HG03354 (cell line): ENCODE results near the gene BTBD1.
A peak's percentile ranks its signal among the peaks of the same experiment; 100 is the strongest.
"Not testable (repeated sequence)": the region's sequence is repeated elsewhere in the genome, so short reads cannot be mapped to it uniquely, and the experiment has no call there.

Experiments used
- ATAC-seq: cut with Tn5 transposase; IDR thresholded peaks from one replicate; pipeline ENCODE4 v1.9.1; 2021; ENCODE audit warnings: mild to moderate bottlenecking; ENCODE audit not compliant: unreplicated experiment, poor library complexity, severe bottlenecking

The BTBD1 gene

GRCh38 chr15:83064859-83065258 is 2.2 kb downstream of the BTBD1 start:
- ATAC-seq = no peak

DNA sequence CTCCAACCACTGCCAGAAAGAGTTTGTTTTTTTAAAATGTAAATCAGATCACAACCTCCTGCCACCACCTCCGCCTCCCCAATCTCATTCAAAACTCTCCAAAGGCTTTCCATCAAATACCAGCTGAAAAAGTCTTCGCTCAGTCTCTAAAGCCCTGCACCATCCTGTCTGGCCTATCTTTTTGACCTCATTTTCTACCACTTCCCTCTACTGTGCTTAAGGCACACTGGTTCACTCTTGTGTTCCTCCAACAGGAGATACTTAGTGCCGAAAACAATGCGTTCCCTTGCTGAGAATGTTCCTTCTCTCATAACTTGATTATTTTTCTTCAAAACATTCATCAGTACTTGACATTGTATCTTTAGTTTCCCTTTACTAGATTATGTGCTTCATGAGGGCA is 3.5 kb downstream of the BTBD1 start:
- no peak for ATAC-seq

DNA sequence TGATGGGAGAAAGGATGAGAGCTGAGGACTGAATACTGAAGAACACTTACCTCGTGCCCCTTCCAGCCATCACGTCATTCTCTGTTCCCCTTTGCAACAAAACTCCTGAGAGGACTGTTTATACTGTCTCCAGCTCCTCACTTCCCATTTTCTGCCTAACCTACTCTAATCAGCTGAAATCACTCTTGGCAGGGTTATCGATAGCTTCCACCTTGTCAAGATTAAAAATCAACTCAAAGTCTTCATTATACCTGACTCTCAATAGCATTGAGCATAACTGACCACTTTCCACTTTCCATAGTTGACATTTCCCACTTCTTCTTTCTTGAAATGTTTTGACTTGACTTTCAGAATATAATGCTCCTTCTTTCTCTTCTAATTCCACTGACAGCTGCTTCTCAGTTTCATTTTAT is 4.3 kb downstream of the BTBD1 start:
- ATAC-seq = peak; percentile 24

DNA sequence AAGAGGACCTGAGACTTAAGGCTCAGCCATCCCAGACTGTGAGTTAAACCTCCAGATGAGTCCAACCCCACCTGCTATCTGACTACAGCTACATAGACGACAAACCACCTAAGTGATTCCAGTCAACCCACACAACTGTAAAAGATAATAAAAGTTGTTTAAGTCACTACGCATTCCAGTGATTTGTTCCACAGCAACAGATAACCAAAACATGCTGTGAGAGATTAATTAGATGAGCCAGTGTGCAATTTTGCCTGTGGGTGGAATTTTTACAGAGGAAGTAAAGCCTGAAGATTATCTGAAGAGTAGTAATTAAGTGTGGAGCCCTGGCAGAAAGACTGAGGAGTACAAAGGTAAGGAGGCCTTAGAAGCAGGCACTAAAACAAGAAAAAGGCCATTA is 5.4 kb downstream of the BTBD1 start:
- no peak for ATAC-seq

GRCh38 chr15:83057696-83058376 is 9.2 kb downstream of the BTBD1 start:
- ATAC-seq = no peak

DNA sequence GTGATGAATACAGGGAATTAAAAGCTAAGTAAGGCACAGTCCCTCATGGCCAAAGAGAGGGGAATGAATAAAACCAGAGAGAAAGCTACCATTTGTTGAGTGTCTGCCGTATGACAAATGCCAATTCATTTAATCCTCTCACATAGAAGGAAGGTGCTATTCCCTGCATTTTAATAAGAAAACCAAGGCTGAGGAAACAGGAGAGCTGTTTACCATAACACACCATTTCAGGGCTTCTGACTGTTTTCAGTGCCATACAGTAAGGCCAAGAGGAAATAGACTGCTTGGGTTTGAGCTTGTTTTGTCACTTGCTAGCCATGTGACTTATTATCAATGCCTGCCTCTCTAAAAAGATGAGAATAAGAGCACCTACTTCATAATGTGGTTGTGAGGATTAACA is 10.1 kb downstream of the BTBD1 start:
- ATAC-seq = no peak

DNA sequence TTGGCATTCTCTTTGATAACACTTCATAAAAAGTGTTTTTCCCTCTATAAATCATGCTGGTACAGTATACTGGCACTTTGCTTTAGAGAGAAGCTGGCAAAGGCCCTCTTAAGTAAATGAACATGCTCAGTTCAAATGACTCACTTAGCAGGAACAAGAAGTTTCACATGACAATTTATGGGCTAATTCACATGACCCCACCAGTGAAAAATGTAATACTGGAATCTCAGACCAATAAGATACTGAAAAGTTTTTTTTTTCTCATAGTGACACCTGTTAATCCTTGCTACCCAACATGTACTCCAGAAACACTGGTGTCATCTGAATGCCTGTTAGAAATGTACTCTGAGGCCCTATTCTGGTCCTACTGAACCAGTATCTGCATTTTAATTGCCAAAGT is 13.9 kb downstream of the BTBD1 start:
- ATAC-seq = no peak

GRCh38 chr15:83046558-83047127 is 20.4 kb downstream of the BTBD1 start:
- ATAC-seq = no peak

- ATAC-seq = no peak
Observed at GRCh38 chr15:83044156-83044555, 22.9 kb downstream of the BTBD1 start.

DNA sequence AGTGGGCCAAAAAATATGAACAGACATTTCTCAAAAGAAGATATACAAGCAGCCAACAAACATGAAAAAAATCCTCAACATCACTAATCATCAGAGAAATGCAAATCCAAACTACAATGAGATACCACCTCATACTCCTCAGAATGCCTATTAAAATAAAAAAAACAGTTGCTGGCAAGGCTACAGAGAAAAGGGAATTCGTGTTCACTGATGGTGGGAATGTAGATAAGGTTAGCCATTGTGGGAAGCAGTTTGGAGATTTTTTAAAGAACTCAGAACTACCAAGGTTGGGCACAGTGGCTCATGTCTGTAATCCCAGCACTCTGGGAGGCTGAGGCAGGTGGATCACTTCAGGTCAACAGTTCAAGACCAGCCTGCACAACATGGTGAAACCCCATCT is 27.8 kb downstream of the BTBD1 start:
- ATAC-seq = no peak

DNA sequence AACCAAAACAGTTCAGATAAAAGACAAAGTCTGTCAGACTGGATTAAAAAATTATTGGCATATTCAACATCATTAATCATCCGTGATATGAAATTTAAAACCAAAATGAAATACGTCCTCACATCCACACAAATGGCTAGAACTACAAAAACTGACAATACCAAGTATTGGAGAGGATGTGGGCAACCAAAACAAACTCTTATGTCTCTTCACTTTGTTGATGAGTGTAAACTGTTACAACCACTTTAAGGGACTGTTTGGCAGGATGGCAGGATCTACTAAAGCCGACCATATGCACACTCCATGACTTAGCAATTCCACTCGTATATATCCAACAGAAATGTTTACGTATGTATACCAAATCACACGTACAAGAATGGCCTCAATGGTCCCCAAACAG is 30.8 kb downstream of the BTBD1 start:
- ATAC-seq = no peak

DNA sequence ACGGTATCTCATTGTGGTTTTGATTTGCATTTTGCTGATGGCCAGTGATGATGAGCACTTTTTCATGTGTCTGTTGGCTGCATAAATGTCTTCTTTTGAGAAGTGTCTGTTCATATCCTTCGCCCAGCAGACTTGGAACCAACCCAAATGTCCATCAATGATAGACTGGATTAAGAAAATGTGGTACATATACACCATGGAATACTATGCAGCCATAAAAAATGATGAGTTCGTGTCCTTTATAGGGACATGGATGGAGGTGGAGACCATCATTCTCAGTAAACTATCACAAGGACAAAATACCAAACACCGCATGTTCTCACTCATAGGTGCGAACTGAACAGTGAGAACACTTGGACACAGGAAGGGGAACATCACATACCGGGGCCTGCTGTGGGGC is 35.8 kb downstream of the BTBD1 start:
- ATAC-seq = not testable (repeated sequence)

GRCh38 chr15:83030021-83030420 is 37.0 kb downstream of the BTBD1 start:
- ATAC-seq = no peak

- no peak for ATAC-seq
Observed at GRCh38 chr15:83018436-83018835, 48.6 kb downstream of the BTBD1 start.

DNA sequence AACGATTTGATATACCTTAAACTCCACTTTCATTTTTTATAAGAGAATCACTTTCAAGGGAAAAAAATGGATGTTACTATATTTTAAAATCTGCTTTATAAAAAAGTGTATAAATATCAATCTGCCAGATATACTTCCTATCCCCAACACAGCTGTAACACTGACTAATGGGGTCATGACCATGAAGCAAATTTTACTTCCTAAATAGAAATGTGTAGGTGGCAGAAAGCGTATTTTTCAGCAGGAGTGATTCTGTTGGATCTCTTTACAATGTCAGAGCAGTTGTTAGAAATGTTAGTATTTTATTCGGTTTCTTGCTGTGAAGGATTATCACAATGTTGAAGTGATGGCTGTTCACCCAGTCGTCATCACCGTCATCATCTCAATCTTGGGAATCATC is 50.1 kb downstream of the BTBD1 start:
- no peak for ATAC-seq

DNA sequence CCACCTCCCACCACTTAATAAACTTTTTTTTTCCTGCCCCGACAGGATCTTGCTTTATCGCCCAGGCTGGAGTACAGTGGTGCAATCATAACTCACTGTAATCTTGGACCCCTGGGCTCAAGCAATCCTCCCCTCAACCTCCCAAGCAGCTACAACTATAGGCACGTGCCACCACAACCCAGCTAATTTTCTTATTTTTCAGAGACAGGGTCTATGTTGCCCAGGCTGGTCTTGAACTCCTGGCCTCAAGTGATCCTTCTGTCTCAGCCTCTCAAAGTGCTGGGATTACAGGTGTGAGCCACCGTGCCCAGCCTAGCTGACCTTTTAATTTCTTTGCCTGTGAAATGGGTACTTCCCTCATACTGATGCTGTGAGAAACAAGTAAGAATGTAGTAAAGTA is 51.7 kb downstream of the BTBD1 start:
- no peak for ATAC-seq

- no peak for ATAC-seq
Observed at GRCh38 chr15:83014205-83014653, 52.8 kb downstream of the BTBD1 start.

DNA sequence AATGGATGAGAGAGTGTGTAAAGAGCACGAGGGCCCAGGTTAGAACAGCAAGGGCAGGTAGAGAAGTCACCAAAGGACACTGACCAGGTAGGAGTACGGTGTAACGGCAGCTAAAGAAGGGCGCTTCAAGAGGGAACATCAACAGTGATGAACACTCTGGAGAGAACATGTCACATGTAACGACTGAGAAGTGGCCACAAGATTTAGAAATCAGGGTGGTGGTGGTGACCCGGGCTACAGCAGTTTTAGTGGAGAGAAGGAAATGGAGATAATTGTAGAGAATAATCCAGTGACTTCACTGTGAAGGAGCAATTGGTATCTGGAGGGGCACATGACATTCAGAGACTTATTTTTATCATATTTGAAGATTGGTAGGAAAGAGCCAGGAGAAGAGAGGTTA is 54.4 kb downstream of the BTBD1 start:
- no peak for ATAC-seq

- no peak for ATAC-seq
Observed at GRCh38 chr15:83012076-83012426, 55.0 kb downstream of the BTBD1 start.

- ATAC-seq = peak; percentile 87
Observed at GRCh38 chr15:83011271-83012075, 55.6 kb downstream of the BTBD1 start, which contains the start of gene C15orf40. Gene C15orf40, minus strand, starts transcription at chr15:83011639. Its CDS starts 32 bp downstream, at chr15:83011607.

DNA sequence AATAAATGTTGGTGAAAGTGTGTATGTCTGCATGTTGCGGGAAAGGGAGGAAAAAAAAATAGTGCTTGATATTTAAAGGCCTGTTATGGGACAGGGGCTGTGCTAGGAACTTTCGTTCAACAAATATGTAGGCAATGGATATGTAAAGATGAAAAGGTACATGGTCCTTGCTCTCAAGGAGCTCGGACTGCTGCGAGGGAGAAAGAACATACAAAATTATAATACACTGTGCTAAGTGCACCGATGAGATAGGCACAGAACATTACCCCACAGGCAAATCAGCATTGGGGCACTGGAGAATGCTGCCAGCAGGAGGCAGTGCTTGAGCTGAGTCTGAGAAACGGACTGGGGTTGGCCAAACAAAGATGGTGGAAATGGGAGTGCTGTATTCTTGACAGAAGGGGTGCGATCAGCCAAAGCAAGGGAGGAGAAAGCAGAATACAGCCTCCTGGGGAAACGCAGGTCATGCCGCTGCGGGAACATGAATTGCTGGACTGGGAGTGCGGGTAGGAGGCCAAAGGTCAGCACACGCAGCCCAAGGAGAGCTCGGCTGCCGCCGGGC is 56.3 kb downstream of the BTBD1 start:
- ATAC-seq = peak; percentile 76
